CD4-positive, alpha-beta T cell treated with Interleukin-17A for 4 hours (primary cell): ENCODE results near the gene HOXC5.
A peak's percentile ranks its signal among the peaks of the same experiment; 100 is the strongest.

ENCODE experiments used
- DNase-seq: peaks from one replicate; pipeline ENCODE4 v3.0.0-alpha.2; 2020; ENCODE audit warnings: mixed read lengths

The HOXC5 gene

DNA sequence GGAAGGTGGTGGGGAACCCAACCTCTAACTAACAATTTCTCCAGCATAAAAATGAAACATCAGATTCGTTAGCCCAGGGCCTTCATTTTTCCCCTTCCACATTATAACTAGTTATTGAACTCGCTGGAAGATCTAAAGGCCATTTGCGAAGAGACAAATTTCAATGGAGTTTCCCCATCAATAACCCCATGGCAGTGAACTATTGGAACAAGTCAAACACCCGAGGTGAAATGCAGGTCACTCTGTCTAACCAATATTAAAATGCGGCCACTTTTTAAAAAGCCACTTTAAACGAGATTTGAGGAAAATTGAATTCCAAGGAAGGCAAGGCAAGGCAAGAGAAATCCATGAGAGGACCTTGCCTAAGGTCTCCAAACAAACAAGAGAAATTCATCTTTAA is 16.3 kb downstream of the HOXC5 start:
- DNase-seq, result no peak

DNA sequence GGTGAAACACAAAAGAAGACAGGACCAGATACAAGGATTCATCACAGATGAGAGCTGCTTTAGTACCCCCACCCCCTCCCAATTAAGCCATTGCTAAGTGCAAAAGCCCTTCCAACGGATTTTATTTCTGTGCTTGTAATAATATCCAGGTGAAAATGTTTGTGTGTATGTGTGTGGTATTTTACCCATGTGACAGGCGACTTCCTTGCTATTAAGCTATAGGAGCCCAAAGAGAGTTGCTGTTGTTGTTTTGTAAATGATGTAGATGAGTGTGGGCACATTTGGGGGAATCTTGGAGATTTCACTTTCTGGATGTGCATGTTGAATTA is 17.6 kb downstream of the HOXC5 start:
- DNase-seq, result no peak

DNA sequence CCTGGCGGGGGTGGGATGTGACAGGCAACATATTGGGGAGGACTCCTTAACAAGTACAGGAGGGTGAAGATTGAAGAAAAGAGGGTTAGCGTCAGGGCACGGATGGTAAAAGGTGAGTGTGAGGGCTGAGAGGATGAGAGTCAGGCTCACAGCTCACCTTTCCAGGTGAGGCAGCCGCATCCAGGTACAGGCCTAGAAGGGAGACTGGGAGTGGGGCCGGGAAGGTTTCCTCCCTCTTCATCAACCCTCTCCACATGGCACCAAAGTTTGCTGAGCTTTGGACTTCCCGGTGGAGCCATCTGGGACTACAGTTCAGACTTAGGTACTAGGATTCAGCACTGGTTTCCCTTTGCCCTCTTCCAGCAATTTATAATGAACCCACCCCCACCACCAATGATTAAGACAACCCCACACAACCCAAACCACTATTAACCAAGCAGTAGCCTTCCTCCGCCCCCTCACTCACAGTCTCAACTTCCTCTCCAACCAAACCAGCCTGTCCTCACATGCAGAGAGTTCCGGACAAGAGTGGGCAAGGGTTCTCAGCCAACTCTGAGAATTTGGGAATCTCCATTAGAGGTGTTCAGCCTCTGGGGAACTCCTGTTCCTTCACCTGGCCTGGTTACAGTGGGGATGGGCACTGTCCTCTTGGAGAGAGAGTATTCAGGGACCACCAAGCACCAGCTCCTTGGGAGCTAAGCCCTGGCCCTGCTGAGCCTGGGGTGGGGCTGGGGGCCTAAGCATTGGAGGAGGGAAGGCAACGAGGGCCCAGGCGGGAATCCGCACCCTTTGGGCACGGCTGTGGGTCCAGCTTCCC is 18.4 kb downstream of the HOXC5 start:
- no peak for DNase-seq

DNA sequence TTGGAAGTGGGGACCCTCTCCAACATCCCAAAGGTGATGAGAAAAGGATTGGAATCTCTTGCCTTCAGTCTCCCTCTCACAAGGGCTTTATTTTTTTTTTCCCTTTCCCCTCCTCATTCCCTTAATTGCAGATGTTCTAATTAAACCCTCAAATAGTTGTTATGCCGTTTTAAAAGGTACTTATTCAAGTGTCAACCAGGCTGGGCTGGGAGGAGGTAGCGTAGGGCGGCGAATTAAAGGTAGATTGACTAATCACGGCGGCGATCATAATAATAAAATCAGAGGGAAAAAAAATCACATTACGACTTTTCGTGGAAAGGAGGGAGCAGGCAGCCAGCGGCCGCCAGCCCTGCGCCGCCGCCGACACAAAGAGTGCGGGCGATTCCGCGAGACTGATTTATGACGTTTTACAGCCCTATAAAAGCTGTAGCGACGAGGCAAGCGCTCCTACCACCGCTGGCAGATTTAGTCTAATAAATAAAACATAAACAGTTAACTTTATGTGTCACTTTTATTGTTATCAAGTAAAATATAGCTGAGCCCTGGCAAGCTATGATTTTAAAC is 19.1 kb downstream of the HOXC5 start:
- DNase-seq, result no peak

DNA sequence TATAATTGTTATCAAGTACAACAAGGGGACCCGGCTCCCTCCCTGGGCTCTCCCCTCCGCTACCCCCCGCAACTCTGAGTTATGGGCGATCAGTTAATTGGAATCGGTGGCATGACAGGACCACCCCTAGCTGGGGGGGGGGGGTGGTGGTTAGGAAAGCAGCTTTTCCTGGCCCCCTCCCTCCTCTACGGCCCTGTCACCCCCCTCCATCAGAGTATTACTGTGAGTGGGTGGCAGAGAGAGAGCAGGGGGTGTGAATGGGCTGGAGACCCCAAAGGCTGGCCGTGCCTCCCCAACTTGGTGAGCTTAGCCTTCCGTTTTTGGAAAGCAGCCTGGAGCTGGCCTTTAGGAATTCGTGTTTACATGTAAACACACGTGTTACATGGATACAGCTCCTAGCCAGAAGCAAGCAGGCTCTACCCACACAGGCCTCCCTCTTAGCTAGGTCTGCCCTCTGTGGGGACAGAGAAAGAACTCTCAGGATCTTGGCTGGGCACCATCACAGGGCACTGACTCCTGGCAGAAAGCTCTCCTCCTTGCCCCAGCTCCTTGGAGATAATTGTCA is 19.7 kb downstream of the HOXC5 start:
- DNase-seq, result no peak

DNA sequence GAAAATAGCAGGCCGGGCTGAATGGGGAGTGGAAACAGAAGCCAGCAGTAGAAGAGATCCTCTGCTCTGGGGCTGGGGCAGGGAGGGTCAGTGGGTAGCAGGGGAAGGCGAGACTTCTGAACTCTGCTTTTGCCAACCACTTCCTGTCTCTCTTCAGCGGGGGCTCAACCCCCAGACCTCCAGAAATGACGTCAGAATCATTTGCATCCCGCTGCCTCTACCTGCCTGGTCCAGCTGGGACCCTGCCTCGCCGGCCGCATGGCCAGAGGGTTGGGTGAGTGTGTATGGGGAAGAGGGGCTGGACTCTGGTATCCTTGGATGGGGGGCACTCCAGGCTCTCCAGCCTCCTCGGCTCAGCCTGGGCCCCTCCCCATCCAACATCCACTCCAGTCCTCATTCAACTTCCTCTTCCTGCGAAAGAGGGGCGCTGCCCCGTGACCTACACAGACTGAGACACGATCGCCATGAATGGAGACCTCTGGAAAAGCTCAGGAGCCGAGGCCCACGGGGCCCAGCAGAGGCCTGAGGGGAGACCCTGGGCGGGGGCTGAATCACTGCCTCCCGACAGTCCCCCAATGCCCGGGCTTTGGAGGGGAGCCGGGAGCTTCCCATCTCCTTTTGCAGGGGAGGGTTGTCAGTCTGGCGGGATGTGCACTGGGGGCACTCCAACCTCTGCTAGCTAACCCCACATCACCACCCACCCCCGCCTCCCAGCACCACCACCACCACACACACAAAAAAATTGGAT is 20.3 kb downstream of the HOXC5 start:
- peak; percentile 8 for DNase-seq

DNA sequence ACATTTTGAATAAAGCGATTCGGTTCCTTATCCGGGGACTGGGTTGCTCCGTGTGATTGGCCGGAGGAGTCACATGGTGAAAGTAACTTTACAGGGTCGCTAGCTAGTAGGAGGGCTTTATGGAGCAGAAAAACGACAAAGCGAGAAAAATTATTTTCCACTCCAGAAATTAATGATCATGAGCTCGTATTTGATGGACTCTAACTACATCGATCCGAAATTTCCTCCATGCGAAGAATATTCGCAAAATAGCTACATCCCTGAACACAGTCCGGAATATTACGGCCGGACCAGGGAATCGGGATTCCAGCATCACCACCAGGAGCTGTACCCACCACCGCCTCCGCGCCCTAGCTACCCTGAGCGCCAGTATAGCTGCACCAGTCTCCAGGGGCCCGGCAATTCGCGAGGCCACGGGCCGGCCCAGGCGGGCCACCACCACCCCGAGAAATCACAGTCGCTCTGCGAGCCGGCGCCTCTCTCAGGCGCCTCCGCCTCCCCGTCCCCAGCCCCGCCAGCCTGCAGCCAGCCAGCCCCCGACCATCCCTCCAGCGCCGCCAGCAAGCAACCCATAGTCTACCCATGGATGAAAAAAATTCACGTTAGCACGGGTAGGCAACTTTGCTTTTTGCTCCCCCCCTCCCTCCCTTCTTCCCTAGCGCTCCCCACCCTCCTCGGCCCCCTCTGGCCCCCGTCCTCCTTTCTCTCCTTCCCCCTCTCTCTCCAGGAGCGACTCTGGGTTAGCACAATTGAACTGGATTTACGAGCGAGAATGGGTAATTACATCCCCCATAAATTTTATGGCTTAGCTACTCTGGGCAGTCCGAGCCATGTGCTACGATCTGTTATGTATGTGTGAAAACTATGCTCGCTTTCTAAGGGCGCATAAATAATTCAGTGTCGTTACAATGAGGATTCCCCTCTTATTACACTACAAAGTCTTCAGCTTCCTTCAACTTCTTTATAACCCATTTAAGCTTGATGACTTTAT is 21.2 kb downstream of the HOXC5 start, which contains the start of gene HOXC4:
TSS of gene HOXC4 (plus strand) at position 85 of the 991 bp plus-strand sequence. CDS start at position 173, 88 bp downstream.
- DNase-seq, result peak; percentile 11

DNA sequence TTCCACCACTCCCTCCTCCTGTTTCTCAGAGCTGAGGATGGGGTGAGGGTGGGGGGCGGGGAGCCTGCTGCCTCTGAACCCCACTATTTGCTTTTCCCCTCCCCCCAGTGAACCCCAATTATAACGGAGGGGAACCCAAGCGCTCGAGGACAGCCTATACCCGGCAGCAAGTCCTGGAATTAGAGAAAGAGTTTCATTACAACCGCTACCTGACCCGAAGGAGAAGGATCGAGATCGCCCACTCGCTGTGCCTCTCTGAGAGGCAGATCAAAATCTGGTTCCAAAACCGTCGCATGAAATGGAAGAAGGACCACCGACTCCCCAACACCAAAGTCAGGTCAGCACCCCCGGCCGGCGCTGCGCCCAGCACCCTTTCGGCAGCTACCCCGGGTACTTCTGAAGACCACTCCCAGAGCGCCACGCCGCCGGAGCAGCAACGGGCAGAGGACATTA is 21.9 kb downstream of the HOXC5 start:
- no peak for DNase-seq

DNA sequence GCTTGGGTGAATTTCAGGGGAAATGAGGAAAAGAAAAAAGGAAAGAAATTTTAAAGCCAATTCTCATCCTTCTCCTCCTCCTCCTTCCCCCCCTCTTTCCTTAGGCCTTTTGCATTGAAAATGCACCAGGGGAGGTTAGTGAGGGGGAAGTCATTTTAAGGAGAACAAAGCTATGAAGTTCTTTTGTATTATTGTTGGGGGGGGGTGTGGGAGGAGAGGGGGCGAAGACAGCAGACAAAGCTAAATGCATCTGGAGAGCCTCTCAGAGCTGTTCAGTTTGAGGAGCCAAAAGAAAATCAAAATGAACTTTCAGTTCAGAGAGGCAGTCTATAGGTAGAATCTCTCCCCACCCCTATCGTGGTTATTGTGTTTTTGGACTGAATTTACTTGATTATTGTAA is 22.7 kb downstream of the HOXC5 start:
- no peak for DNase-seq

DNA sequence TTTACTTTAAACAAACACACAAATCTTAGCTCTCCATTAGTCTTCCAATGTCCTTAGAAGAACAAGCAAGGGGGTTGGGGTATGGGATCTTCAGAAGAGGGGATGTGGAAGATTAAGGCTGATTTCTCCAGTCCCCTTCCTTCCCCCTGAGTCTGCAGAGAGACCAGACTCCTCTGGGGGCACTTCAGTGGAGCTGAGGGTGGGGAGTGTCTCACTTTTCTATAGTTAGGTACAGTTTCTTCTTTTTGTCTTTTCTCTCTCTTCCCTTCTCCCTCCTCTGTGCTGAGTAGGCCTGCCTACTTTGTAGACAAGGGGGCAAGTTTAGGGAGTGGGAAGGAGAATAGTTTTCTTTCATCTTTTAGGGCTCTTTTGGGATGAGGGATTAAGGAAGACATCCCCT is 23.3 kb downstream of the HOXC5 start:
- no peak for DNase-seq

DNA sequence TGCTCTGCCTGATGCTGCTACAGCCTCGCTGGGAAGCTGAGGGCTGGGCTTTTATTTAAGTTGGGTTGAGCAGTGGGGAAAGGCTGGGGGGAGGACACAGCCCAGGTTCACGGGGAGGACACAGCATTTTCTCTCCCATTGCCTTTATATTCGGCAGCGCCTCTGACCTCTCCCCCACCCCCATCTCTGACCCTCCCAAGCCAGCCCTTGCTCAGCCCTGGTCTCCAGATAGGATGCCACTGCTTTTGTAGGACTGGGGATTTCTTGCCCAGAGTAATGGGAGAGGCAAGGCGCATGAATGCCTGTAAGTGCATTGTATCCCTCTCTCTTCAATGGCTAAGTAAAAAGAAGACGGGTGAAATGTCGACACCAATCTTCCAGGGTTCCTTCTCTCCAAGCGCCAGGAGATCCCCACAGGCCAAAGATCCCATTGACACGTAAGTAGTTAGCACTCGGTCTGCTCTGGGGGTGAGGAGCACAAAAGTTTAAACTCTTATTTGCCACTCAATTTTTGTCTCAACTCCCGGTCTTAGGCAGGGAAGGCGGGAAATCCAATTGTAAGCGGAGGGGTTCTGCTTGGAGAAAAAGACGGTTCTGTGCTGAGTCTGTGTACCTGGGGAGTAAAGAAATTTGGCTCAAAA is 25.4 kb downstream of the HOXC5 start:
- DNase-seq, result no peak

DNA sequence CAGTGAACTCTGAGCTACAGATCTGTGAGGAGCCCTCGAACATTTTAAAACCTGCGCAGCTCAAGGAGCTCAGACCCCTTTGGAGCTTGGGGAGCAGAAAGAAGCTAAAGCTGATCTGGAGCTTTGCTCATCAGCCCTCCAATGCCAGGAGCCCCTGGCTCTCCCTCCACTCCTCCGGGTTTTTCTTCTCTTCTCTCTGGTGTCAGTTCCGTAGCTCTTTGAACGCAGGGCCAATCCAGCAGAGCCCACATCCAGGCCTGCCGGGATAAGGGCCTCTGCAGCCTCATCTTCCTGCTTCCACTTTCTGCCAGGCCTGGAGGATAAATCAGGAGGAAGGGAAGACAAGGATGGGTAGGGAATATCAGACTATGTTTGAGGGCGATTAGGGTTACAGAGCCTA is 26.8 kb downstream of the HOXC5 start:
- no peak for DNase-seq

DNA sequence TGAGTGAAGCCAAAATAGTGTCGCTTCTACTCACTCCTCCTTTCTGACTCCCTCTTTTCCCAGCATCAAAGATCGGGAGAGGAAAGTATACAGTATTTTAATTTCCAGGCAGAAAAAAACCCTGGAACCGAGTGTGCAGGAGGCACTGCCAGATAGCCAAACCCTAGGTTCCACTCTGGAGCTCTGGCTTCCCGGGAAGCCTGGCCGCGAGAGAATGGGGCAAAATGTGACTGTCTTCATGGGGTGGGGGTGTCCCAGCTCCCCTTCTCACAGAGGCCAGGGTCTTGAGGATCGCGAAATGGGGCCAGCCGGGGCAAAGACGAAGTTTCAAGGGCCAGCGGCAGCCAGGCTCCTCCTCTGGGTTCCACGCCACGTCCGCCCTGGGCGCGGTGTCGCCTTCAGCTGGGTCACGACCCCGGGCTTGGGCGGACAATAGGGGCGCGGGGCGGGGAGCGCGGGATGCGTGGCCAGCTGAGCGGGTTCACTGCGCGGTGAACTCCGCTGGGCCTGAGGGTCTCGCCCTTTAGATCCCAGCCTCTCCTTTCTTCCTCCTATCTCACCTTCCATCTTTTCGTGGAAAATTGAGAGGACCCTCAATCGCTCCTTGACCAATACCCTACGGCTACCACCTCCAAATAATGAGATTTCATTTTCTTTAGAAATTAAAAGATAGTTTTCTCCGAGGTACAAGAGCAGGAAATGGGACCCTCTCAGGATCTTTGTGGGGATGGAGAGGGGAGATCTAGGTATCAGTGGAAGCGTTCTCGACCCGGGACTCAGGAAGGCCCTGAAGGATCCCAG is 27.5 kb downstream of the HOXC5 start:
- no peak for DNase-seq

DNA sequence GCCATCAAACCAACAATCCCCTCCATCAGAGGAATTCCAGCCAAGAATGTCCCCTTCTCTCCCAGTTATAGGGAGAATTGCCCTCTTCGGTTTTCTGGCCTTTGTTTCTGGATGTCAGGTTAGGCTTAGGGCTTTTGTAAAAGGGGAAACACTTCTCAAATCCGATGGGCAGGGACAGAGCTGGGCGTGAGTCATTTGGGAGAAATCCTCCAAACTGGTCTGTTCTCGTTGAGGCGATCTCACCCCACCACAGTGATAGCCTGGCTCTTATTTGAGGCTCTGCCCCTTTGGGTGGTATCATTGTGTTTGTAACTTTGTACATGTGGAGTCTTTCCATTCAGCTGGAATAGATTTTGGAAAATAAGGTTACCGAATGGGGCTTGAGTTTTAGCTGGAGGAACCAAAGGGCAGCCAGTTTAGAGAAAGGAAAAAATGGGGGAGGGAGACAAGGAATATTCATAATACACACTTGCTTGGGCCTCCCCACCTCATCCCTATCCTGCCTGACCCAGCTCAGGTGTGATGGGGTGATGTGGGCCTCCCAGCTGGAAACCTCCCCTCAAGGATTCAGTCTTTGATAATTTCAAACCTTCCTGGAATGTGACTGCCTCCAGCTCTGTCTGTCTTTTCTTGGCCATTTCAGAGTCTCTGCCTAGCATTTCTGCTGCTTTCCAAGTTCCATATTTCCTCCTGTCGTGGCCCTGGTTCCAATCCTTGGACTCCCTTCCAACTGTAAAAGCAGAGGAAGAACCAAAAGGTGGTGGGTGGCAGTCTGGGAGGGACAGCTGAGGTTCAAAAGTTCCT is 28.3 kb downstream of the HOXC5 start:
- DNase-seq, result no peak

DNA sequence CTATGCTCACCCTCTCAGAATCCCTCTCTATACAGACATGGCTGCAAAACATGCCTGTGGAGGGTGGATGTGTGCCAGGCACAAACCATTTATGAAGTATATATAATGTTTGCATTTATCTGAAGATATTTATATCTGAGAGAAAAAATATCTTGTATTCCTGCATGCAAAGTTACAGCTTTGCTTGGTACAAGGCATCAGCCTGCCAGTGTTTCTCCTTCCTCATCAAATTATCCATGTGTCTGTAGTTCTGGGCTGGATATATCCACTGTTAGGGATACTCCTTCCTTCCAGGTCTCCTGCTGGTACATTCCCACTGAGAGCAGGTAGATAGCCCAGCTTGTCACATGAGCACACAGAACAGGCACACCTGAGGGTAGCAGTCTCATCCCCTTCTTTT is 32.8 kb downstream of the HOXC5 start:
- no peak for DNase-seq

DNA sequence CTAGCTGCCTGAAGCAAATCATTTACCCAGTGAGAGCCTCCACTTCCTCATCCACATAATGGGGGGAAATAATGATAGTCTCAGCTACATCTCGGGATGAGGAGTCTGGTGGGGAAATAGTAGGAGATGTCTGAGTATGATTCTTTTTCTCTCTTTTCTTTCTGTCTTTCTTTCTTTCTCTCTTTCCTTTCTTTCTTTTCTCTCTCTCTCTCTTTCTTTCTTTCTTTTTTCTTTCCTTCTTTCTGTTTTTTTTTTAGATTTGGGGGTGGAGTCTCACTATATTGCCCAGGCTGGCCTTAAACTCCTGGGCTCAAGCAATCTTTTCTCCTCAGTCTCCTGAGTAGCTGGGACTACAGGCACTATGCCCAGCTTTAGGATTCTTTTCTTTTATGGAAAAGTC is 33.6 kb downstream of the HOXC5 start:
- no peak for DNase-seq

DNA sequence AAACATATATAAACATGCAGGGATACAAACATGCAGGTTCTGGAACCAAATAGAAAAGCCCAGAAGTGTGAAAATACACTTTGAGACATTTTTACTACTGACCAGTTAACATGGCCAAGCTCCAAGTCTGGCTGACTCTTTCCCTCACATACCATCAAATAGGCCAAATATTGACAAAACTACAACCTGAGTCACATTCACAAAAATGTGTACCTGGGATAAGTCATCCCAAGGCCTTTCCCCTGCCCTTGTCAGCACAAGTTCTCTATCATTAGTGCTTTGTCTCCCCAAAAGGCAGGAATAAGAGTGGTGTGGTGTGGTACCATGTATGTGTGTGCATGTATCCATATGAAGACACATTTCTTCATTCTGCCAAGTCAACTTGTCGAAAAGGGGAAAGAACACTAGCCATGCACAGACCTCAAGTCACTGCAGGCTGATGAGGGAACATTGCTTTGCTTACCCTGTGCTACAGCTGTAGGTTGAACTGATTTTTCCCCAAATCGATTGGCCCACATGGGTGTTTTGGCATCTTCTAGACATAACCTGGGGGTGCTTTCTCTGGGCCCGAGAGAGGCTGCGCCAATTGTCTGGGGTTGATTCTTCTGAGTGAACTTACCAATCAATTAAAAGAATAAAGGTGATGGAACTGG is 35.7 kb downstream of the HOXC5 start:
- DNase-seq, result no peak

DNA sequence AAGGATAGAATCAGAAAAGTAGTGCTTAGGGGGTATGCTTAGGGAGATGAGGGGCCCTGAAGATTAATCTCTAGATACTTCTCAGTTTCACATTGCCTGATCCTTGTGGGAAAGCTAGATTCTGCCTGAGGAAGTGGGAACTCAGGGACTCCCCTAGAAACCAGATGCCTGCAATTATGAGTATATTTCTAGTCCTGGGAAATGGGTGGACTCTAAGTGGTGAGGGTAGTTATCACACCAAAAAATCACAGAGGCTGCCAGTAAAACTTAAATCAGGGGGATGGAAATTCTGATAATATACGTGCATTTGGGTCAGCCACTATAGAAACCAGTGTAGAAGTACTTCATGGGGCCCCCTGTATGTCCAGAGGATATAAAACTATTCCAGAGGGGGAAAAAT is 39.1 kb downstream of the HOXC5 start:
- no peak for DNase-seq

DNA sequence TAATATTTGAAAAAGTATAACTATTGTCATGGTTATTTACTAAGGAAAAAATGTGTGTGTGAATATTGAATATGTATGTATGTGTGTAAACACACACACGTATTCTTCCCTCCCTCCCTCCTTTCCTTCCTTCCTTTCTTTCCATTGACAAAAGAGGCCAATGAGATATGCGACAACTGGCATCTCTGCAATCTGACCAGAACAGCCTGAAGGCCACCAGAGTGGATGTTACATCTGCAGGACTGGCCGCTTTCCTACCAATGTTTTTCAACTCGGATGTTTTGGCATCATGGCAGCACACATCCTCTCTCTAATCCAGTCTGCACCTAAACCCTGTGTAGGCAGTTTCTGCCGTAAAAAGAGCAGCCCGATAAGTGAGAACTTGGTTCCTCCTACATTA is 41.5 kb downstream of the HOXC5 start:
- DNase-seq, result no peak

DNA sequence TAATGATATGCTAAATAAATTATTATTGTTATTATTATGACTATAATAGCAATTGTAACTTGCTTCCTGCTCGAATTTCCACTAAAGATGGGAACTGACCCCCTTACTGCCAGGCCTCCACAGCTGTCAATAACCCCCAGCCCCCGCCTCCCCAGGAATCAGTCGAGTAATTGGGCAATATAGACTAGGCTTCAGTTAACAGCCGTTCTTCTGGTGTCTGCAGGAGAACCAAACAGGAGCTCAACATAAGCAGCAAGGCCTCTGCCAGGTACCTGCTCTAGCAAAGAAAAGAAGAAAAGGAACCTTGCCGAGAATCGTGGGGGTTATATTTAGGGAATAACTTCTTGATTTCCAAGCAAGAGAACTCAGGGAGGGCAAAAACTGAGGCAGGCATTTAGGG is 42.6 kb downstream of the HOXC5 start:
- no peak for DNase-seq
